Measurements from ENCODE around the gene SEPHS2. TPM values are rescaled to one million over a fixed set of nuclear protein-coding genes. Genes with fewer than 3 reads are reported as not detected.
A peak's percentile ranks its signal among the peaks of the same experiment; 100 is the strongest.

The SEPHS2 gene
- total RNA-seq, 2 donors from 2014 or later, result 93.3 to 156 TPM

DNA sequence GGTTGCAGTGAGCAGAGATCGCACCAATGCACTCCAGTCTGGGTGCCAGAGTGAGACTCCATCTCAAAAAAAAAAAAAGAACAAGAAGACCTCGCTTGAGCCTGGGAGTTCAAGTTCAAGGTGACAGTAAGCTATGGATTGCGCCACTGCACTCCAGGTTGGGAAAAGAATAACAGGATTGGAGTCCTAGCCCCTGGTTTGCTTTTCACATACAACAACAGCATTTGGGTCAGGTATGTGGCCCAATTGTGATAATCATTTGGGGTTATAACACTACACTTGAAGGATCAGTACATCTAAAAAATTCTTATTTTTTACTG, 3.4 kb upstream of the SEPHS2 start:
- H3K36me3 ChIP-seq, result no peaks in the 10 kb centered on the region
- no peak for DNase-seq
- H3K4me3 ChIP-seq, result no peak overlapping the region
- H3K9me3 ChIP-seq, result no peaks in the 10 kb centered on the region
- intact Hi-C loops (cut with DNase I), result loop anchor here (5.0 kb wide), 1 partner anchor 78 kb away; the partner anchor contains the start of gene ZNF768
- TF ChIP-seq, protein P1, sequence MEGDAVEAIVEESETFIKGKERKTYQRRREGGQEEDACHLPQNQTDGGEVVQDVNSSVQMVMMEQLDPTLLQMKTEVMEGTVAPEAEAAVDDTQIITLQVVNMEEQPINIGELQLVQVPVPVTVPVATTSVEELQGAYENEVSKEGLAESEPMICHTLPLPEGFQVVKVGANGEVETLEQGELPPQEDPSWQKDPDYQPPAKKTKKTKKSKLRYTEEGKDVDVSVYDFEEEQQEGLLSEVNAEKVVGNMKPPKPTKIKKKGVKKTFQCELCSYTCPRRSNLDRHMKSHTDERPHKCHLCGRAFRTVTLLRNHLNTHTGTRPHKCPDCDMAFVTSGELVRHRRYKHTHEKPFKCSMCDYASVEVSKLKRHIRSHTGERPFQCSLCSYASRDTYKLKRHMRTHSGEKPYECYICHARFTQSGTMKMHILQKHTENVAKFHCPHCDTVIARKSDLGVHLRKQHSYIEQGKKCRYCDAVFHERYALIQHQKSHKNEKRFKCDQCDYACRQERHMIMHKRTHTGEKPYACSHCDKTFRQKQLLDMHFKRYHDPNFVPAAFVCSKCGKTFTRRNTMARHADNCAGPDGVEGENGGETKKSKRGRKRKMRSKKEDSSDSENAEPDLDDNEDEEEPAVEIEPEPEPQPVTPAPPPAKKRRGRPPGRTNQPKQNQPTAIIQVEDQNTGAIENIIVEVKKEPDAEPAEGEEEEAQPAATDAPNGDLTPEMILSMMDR (IDR thresholded peaks at IDR 0.05), result no peak
- no peaks in the 10 kb centered on the region for H3K27me3 ChIP-seq
- peaks cover 8% of the 10 kb centered on the region for H3K4me1 ChIP-seq
- no peak overlapping the region for H3K27ac ChIP-seq
- H3K9ac ChIP-seq (ENCODE audit: low read depth in 2 of 2, low read length in 2 of 2), result no peak overlapping the region

DNA sequence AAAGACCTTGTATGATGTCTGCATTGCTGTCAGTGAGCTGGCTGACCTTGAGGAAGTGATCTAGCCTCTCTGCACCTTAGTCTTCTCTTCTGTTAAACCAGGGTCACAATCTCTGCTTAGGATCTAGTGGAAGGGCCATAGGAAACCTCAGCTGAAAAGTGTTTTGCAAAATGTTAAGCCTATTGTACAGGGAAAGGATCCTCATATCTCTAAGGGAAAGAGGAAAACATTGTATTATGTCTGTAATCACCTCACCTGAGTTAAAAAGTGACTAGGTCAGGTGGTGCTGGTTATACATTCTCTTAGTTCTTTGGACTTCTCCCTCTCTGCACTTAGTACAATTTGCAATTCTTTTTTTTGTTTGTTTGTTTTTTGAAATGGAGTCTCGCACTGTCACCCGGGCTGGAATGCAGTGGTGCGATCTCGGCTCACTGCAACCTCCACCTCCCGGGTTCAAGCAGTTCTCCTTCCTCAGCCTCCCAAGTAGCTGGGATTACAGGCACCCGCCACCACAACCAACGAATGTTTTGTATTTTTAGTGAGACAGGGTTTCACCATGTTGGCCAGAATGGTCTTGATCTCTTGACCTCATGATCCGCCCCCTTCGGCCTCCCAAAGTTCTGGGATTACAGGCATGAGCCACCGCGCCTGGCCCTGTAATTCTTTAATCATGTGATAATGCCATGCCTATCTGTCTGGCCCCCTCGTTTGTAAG, 2.0 kb upstream of the SEPHS2 start:
- Histone ChIP-seq H3K27me3 (no peaks in the 10 kb centered on the region), H3K27ac (peak overlapping the region; percentile 92), H3K36me3 (no peaks in the 10 kb centered on the region), H3K9ac (ENCODE audit: low read depth in 2 of 2, low read length in 2 of 2) (peak overlapping the region in 1 of 2 donors; percentile 78), H3K4me1 (peaks cover 13% of the 10 kb centered on the region), H3K9me3 (no peaks in the 10 kb centered on the region), H3K4me3 (no peak overlapping the region)
- intact Hi-C loops (cut with DNase I), result loop anchor here (5.0 kb wide), 1 partner anchor 80 kb away; the partner anchor contains the start of gene ZNF768
- TF ChIP-seq, protein P1 (IDR thresholded peaks at IDR 0.05), result no peak
- DNase-seq, result peak; percentile 70

DNA sequence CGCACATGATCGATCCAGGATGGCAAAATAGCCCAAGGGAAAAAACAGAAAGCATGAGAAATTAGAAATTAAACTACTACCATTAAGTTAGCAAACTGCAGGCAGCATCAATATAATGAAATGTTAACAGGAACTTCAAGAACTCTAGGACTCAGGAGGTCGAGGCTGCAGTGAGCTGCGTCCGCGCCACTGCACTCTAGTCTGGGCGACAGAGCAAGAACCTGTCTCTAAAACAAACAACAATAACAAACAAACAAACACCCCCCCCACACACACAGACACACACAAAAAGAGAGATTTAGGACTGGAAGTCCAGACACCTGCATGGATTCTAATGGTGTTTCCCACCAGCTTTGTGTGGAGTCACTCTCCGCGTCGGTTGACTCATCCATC, 525 bp upstream of the SEPHS2 start:
- TF ChIP-seq, protein P1 (IDR thresholded peaks at IDR 0.05), result no peak
- Histone ChIP-seq H3K4me1 (peaks cover 13% of the 10 kb centered on the region), H3K27ac (peak overlapping the region; percentile 92), H3K9ac (ENCODE audit: low read depth in 2 of 2, low read length in 2 of 2) (peak overlapping the region; percentile 48 to 87), H3K4me3 (peak overlapping the region; percentile 68), H3K9me3 (no peaks in the 10 kb centered on the region), H3K36me3 (no peaks in the 10 kb centered on the region), H3K27me3 (no peaks in the 10 kb centered on the region)
- intact Hi-C loops (cut with DNase I), result loop anchor here (5.0 kb wide), 1 partner anchor 81 kb away; the partner anchor contains the start of gene ZNF768
- DNase-seq, result no peak

DNA sequence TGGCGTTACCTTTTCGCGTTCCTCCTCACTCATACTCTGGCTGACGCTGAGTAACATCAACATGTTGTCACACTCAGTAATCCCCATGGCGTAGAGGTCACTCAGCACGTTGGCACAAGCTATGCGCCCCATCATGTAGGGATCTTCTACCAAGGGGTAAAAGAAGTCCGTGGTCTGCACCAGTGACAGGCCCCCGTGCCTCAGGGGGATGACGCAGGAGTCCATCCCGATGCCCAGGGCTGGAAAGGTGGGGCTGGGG, 596 bp downstream of the SEPHS2 start:
- Histone ChIP-seq H3K4me1 (peaks cover 13% of the 10 kb centered on the region), H3K36me3 (no peaks in the 10 kb centered on the region), H3K27me3 (no peaks in the 10 kb centered on the region), H3K9ac (ENCODE audit: low read depth in 2 of 2, low read length in 2 of 2) (peak overlapping the region; percentile 87 to 92), H3K9me3 (no peaks in the 10 kb centered on the region), H3K27ac (peak overlapping the region; percentile 92), H3K4me3 (peak overlapping the region; percentile 68)
- no peak for DNase-seq
- intact Hi-C loops (cut with DNase I), result loop anchor here (5.0 kb wide), 1 partner anchor 82 kb away; the partner anchor contains the start of gene ZNF768
- TF ChIP-seq, protein P1 (IDR thresholded peaks at IDR 0.05), result no peak

DNA sequence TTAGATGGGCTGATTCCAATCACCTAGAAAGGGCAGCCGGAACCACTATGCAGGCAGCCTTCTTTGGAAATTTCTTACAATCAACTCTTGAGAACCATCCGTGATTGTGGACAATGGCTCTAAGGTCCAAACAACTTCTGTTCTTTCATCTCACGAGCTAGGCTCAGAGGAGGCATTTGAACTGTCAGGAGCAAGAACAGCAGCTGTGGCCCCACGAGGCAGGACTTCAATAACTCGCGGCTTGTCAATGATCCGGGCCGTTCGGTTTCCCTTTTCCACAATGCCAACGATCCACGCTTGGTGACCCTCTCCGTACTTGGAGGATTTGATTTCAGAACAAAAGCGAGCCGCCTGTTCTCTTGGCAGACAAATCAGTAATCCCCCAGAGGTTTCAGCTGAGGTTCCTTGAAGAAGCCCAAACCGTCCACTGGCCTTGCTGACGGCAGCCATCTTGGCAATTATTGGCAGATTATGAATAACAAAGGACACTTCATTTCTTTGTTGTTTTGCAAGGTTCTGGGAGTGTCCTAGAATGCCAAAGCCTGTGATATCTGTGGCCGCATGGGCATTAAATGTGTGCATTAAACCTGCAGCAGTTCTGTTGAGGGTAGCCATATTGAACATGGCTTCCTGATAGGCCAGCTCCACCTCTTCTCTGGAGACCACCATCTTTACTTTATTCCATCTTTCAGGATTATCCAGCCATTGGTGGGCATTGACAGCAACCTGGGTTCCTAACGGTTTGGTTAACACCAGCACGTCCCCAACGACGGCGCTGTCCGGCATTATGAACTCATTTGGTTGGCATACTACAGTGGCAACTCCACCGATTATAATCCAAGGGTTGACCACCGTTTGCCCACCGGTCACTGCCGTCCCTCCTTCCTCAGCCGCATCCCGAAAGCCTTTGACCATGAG, 1.2 kb downstream of the SEPHS2 start:
- no peaks in the 10 kb centered on the region for H3K9me3 ChIP-seq
- TF ChIP-seq, protein P1 (IDR thresholded peaks at IDR 0.05), result no peak
- peak overlapping the region; percentile 92 for H3K27ac ChIP-seq
- intact Hi-C loops (cut with DNase I), result loop anchor here (5.0 kb wide), 1 partner anchor 83 kb away; the partner anchor contains the start of gene ZNF768
- peak overlapping the region; percentile 68 for H3K4me3 ChIP-seq
- H3K9ac ChIP-seq (ENCODE audit: low read depth in 2 of 2, low read length in 2 of 2), result peak overlapping the region; percentile 87 to 92
- H3K27me3 ChIP-seq, result no peaks in the 10 kb centered on the region
- DNase-seq, result no peak
- H3K36me3 ChIP-seq, result no peaks in the 10 kb centered on the region
- H3K4me1 ChIP-seq, result peaks cover 13% of the 10 kb centered on the region

All from colonic mucosa (tissue), 4 donors.